GM12891 (cell line): ENCODE data around the gene CARD11.

ENCODE experiments used
- DNase-seq: peaks from one replicate; pipeline ENCODE4 v3.0.0; 2011; ENCODE audit warnings: low spot score; ENCODE audit not compliant: insufficient read length
- FAIRE-seq: peaks from 2 replicates; lab custom pipeline; 2011; peaks lifted over from hg19 to GRCh38; lab: Jason Lieb, UNC
- PAX5 ChIP-seq: IDR thresholded peaks from 2 replicates; pipeline ENCODE4 v1.6.1; 2011; ENCODE audit warnings: low read length, moderate library complexity, mild to moderate bottlenecking; ENCODE audit not compliant: insufficient read depth, severe bottlenecking
- POLR2A ChIP-seq: IDR thresholded peaks from 2 replicates; pipeline ENCODE4 v1.6.1; 2011; ENCODE audit warnings: low read depth, low read length, control low read depth
- POLR2AphosphoS5 ChIP-seq: IDR thresholded peaks from 2 replicates; pipeline ENCODE4 v1.6.1; 2011; ENCODE audit warnings: low read depth, low read length, control low read depth
- POU2F2 ChIP-seq: IDR thresholded peaks from 2 replicates; pipeline ENCODE4 v1.6.1; 2011; ENCODE audit warnings: low read depth, mild to moderate bottlenecking, control low read depth, low read length, moderate library complexity
- SPI1 ChIP-seq: IDR thresholded peaks from 2 replicates; pipeline ENCODE4 v1.6.1; 2011; ENCODE audit warnings: low read depth, low read length, control low read depth
- TAF1 ChIP-seq: IDR thresholded peaks from 2 replicates; pipeline ENCODE4 v1.6.1; 2011; ENCODE audit warnings: low read depth, low read length, control low read depth

CARD11 gene

GRCh38 chr7:3066506-3066905, 22.8 kb upstream of the CARD11 start:
- FAIRE-seq (no peak), DNase-seq (no peak)
- TF ChIP-seq POLR2AphosphoS5 = no peak
- TF ChIP-seq TAF1 = no peak
- no peak for TF ChIP-seq PAX5
- TF ChIP-seq POLR2A = no peak
- TF ChIP-seq POU2F2 = no peak
- no peak for TF ChIP-seq SPI1

- DNase-seq = no peak
- TF ChIP-seq POLR2A (no peak), TAF1 (no peak), PAX5 (peak; percentile 40), POLR2AphosphoS5 (no peak), POU2F2 (0 out of 2 replicates have a peak, but pooled peaks have one; percentile 32), SPI1 (no peak)
- peak; percentile 93 for FAIRE-seq
Measured at GRCh38 chr7:3065724-3066143, 22.1 kb upstream of the CARD11 start.

- TF ChIP-seq POLR2AphosphoS5 (no peak), POLR2A (no peak), PAX5 (no peak), POU2F2 (no peak), SPI1 (no peak)
- DNase-seq (no peak), FAIRE-seq (no peak)
Measured at GRCh38 chr7:3064067-3064466, 20.4 kb upstream of the CARD11 start.

- peak; percentile 88 for FAIRE-seq
- no peak for TF ChIP-seq TAF1
- no peak for TF ChIP-seq POLR2A
- TF ChIP-seq POLR2AphosphoS5 = no peak
- TF ChIP-seq PAX5 = no peak
- no peak for TF ChIP-seq SPI1
- no peak for TF ChIP-seq POU2F2
- peak; percentile 46 for DNase-seq
Measured at GRCh38 chr7:3063016-3063753, 19.5 kb upstream of the CARD11 start.

- FAIRE-seq (no peak), DNase-seq (no peak)
- TF ChIP-seq POLR2A = no peak
Measured at GRCh38 chr7:3057066-3057420, 13.4 kb upstream of the CARD11 start.

- FAIRE-seq (no peak), DNase-seq (no peak)
- TF ChIP-seq TAF1 = no peak
- TF ChIP-seq POU2F2 = no peak
- TF ChIP-seq SPI1 = no peak
- TF ChIP-seq POLR2A = no peak
- TF ChIP-seq PAX5 = no peak
- no peak for TF ChIP-seq POLR2AphosphoS5
Measured at GRCh38 chr7:3056234-3057065, 12.8 kb upstream of the CARD11 start.

- FAIRE-seq (no peak), DNase-seq (no peak)
- TF ChIP-seq POLR2A (no peak), SPI1 (no peak), POLR2AphosphoS5 (no peak), TAF1 (no peak), PAX5 (no peak), POU2F2 (no peak)
Measured at GRCh38 chr7:3055626-3056025, 12.0 kb upstream of the CARD11 start.

GRCh38 chr7:3042861-3043489, 692 bp downstream of the CARD11 start:
- FAIRE-seq (peak; percentile 87), DNase-seq (peak; percentile 53)
- peak; percentile 24; the same call in 1 of the 2 replicates for TF ChIP-seq POLR2AphosphoS5
- no peak for TF ChIP-seq POU2F2
- TF ChIP-seq TAF1 = no peak
- peak; percentile 90 for TF ChIP-seq SPI1

- no peak for TF ChIP-seq TAF1
- TF ChIP-seq POU2F2 = no peak
- TF ChIP-seq PAX5 = no peak
- TF ChIP-seq POLR2AphosphoS5 = no peak
- TF ChIP-seq POLR2A = no peak
- TF ChIP-seq SPI1 = no peak
- FAIRE-seq = no peak
- DNase-seq = no peak
Measured at GRCh38 chr7:3041986-3042675, 1.5 kb downstream of the CARD11 start.
